GM18951 (cell line): Measurements from ENCODE around the gene SSTR3.

Experiments
- POLR2A ChIP-seq: IDR thresholded peaks from 4 replicates; pipeline ENCODE4 v1.6.1; 2011; ENCODE audit warnings: mild to moderate bottlenecking; ENCODE audit not compliant: insufficient read length, insufficient read depth; ENCODE audit errors: extremely low read depth
- in situ Hi-C: fragments of 300-500 bp; cut with MboI; formaldehyde crosslinking; loops from one replicate; pipeline ENCODE4 v1.12.0; 2022; ENCODE audit warnings: low sequenced_read_pairs, mixed read lengths, inconsistent platforms; ENCODE audit not compliant: unreplicated experiment

Gene SSTR3

DNA sequence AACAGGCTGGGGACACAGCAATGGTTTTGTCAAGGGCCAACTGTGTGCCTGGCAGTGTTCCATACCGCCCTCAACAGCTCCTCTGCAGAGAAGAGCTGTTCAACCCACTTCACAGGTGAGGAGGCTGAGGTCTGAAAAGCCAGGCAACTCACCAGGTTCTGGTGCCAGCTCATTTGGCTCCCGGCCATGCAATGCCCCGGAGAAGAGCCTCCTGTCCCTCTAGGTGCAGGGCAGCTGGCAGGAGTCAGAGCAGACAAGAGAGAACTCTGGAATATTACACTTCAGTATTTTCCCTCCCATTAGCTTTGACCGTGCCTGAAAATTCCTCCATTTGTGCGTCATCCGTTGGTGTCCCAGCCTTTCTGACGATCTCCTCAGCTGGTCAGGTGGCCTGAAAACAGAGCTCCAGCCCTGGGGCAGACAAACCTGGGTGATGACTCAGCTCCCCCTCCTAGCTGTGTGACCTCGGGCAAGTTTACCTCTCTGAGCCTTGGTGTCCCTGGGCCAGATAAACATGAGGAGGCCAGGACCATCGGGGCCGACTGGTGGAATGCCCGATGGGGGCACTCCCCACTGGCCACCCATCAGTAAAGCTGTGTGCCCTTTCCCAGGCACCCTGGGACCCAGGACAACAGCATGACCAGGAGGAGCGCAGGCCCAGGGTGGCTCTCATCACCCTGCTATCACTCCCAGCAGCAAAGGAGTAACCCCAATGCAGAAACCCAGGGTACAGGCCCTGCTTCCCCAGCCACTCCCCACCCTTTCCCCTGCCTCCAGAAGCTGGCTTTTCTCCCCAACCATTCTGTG lies 14.6 kb downstream of the SSTR3 start:
- TF ChIP-seq POLR2A: no peak
- in situ Hi-C loops: no loop called here

DNA sequence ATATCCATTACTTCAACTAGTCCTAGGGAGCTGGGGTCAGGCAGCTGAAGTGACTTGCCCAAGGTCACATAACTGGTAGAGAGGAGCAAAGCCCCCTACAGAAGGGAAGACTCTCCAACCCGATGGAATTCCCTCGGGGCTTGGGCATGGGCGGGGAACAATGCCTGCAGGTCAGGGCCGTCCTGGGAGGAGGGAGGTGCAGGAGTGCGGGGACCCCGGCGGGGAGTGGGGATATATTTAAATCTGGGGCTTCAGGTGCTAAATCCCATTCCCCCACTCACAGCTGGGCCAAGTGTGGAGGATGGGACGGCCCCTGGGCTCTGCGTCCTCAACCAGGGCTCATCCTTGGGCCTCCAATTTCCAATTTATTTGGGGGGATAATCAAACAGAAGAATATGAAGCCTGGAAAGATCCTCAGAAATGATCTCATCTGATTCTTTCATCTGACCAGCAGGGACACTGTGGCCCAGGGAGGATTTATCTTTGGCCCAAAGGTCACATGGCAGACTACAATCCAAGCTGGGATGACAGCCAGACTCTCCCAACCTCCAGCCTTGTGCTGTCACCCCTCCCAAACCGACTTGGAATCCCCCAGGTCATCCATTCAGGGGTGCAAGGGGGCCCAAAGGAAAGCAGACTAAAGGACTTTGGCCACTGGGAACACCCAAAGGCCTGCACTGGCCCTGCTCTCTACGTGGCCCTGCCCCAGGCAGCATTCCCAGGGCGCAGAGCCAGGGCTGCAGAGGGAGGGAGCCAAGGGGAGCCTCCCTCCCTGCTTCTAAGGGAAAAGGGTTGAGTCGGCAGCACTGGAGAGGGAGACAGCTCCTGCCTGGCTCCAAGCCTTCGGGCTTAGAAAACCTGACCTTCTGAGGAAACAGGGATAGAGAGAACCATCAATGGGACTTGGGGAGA lies 15.5 kb downstream of the SSTR3 start:
- in situ Hi-C loops: no loop called here
- TF ChIP-seq POLR2A: no peak

DNA sequence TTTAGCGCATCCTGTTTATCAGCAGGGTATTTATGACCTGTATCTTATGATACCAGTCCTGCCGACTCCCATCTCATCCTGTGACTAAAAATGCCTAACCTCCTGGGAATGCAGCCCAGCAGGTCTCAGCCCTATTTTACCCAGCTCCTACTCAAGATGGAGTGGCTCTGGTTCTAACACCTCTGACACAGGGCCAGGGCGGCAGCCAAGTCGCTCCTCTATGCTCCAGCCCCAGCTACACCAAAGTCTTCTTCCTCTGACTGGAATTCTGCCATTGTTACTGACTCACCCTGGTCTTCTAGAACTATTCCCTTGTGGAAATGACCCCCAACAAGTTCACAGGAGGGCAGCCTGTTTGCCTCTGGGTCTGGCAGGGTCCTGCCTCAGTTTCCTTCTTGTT lies 16.4 kb downstream of the SSTR3 start:
- TF ChIP-seq POLR2A: no peak

DNA sequence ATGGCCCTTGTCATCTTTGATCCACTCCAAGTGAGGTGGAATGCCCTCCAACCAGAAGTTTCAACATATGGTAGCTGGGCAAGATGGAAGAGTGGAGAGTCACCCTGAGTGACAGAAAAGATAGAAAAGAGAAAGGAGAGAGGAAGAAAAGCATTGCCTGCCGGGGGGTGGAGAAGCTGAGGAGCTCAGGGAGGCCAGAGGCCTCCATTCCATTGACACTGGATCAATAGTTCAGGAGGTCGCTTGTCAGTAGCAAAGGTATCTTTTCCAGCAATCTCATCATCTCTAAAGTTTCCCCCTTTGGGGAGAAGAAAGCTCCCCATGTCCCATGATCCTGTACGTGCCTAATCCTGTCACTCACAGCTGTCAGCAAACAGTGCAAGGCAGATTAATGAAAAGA lies 17.5 kb downstream of the SSTR3 start:
- in situ Hi-C loops: no loop called here
- TF ChIP-seq POLR2A: no peak

More for the DNA sequence above, 16.4 kb downstream of the SSTR3 start:
- in situ Hi-C loops: no loop called here

DNA sequence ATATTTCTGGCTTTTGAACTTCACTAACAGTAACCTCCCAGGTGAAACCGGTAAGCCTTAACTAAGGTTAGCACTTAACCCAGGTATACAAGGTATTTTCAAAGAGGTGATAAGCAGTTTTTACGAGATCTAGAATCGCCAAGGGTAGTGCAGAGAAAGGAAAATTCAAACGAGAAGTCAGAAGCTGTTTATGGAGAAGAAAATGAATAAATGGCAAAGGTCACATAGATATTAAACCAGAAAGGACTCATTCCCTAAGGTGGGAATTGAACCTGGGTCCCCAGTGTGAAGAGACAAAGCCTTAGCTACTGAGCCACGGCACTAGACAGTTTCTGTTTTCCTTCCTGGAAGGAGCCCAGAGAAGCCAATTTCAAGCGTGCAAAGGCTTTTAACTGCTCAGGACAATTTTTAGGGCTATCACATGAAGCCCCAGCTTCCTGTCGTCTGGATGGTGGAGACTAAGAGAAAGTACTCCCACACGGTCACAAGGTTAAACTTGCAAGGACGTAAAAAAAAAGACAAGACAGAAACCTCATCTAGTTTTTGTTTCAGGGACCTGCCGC lies 18.6 kb downstream of the SSTR3 start:
- in situ Hi-C loops: no loop called here
- TF ChIP-seq POLR2A: no peak

DNA sequence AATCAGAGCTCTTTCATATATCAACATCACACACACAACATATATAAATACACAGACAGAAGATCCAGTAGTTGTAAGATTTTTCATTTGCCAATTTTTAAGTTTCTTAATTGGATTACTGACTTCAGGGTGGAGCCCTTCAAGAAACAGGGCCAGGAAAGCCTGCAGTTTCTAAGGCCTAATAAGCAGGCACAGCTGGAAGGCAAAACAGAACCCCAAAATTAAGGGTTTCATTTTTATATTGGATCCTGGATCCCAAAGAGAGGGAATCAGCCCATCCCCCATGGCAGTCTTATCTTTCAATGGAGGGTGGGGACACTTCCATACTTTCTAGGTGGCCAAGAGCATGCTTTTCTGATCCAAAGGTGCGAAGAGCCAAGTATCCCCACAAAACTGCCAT lies 19.5 kb downstream of the SSTR3 start:
- no peak for TF ChIP-seq POLR2A
- in situ Hi-C loops: no loop called here

DNA sequence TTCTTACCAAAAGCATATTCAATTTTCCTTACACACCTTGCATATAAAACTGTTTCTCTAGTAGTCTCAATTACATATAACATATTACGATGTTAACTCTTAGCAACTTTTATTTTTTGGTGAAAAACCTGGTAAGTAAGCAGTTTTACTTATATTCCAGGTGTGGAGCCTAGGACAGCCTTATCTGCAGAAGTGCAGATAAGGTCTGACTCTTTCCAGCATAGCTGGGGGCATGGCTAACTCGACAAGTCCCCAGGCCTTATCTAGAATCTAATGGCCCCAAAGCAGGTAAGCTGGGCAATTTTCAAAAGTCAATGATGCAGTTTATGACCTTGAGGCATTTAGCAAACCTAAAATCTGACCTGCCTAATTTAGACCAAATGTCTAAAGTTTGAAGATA lies 20.1 kb downstream of the SSTR3 start:
- no peak for TF ChIP-seq POLR2A
- in situ Hi-C loops: no loop called here

DNA sequence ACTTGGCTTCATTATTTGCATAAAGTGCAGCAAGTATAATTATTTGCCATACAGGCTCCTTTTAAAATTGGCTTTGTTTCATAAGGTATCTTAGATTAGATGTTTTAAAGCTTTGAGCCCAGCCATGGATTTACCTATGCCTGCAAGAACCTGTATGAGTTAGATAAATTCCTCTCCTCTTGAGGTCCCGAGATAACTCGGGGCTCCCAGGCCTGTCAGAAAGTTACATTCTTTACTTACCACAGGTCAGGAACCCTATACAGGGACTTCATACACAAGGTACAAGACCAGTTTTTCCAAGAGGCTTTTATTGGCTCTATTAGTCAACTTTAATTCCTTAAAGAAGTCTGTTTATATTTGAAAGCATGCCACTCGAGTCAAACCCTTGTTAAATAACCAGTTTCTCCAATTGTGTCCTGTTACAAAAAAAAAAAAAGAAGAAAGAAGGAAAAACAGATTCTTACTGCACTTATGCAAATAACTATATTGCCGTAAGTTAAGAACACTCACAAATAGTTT lies 22.0 kb downstream of the SSTR3 start:
- in situ Hi-C loops: no loop called here
- no peak for TF ChIP-seq POLR2A

DNA sequence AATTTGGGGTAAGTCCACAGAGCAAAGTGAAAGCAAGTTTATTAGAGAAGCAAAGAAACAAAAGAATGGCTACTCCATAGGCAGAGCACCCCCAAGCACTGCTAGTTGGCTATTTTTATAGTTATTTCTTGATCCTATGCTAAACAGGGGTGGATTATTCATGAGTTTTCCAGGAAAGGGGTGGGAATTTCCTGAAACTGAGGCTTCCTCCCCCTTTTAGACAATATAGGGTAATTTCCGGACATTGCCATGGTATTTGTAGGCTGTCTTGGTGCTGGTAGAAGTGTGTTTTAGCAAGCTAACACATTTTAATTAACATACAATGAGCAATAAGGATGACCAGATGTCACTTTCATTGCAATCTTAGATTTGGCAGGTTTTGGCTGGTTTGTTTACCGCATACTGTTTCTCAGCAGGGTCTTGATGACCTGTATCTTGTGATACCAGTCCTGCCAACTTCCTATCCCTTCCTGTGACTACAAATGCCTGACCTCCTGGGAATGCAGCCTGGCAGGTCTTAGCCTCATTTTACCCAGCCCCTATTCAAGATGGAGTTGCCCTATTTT lies 23.3 kb downstream of the SSTR3 start:
- TF ChIP-seq POLR2A: no peak
- in situ Hi-C loops: no loop called here

DNA sequence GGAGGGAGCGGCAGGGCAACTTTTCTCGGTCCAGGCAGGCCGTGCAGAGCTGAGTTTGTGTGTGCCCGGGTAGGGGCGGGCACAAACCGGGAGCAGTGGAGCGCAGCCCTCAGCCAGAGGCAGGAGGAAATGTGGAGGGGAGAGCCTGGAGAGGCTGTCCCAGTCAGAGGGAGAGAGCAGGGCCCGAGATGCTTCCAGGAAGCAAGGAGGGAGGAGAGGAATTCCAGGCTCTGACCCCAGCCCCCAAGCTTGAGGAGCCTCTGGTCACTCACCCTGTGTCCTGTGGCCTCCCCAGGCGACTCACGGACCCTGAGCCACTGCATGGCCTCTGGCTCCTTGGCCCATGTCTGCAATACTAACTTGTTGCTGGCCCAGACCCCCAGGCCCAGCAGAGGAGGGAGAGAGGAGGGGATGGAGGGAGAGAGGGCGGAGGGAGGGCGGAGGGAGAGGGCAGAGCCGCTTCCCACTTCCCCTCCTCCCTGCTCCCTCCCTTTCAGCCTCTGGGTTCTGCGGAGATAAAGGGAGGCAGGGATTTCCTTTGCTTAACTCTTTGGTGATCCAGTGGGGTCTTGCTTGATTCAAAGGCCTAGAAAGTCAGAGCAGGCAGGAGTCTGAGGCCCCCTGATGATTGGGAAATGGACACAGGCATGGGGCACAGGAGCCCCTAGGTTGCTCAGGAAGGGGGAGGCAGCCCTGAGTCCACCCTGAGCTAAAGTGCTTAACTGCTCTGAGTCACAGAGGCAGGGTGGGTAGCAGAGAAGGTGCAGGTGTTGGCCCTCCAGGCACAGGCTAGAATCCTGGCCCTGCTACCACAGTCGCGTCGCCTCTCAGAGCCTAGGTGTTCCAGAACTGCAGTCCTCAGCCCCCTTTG lies 24.2 kb downstream of the SSTR3 start, which contains the start of gene C1QTNF6:
Gene C1QTNF6, minus strand, starts transcription at position 357 of the 871 bp plus-strand sequence. Its CDS starts 34 bp downstream, at position 323.
- in situ Hi-C loops: no loop called here
- no peak for TF ChIP-seq POLR2A

DNA sequence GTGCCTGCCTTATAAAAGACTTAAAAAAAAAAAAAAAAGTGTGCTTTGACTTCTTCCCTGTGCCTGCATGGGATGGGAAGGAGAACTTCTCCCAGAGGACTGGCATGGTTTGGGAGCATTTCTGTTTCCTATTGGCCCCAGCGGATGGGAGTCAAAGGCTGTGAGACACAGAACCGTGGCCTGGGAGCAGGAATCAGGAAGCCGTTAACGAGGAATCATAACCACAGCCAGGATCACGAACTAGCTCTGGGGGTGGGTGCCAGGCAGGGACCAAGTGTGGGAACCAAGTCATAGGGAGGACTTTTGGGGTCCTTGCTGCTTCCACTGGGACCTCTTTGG lies 24.8 kb downstream of the SSTR3 start:
- in situ Hi-C loops: no loop called here

DNA sequence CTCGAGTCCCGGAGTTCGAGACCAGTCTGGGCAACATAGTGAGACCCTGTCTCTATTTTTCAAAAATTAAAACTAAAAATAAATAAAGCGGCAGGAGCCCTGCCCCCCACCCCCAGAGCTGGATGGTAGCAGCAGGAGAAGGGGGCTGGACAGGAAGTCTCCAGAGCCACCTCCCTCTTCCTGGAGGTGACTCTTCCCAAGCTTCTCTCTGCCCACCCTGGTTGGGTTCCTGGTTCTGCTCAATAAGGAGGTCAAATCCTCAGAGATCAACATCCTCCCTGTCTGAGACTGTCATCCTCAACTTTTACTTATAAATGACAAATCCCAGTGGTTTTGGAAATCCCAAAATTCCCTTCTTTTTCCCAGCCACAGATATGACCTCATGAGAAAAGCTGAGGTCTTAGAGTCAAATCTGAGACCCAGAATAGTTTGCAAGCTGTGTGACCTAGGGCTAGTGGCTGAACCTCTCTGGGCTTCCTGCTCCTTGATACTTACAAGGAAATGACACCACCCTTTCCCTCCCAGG lies 25.2 kb downstream of the SSTR3 start:
- no peak for TF ChIP-seq POLR2A
- in situ Hi-C loops: no loop called here

More for the DNA sequence above, 24.8 kb downstream of the SSTR3 start:
- no peak for TF ChIP-seq POLR2A
